ENCODE measurements around the gene NACC2. TPM values are rescaled to one million over a fixed set of nuclear protein-coding genes. Genes with fewer than 3 reads are reported as not detected.
A peak's percentile ranks its signal among the peaks of the same experiment; 100 is the strongest.

NACC2 gene
- polyA plus RNA-seq, 1 of the 3 experiments (the other 2 are of a cell fraction), result 22.1 TPM

GRCh38 chr9:136080716-136081112, 14.4 kb downstream of the NACC2 start:
- peak; percentile 27 for DNase-seq
- Histone ChIP-seq H3K9ac (no peak overlapping the region), H3F3A (replicated peaks; ENCODE audit: insufficient read depth) (no peaks in the 10 kb centered on the region), H3K36me3 (replicated peaks in 1 of 2; ENCODE audit: control insufficient read depth in 1 of 2, insufficient read depth in 2 of 2, low read length in 1 of 2) (peaks cover 0 to 8% of the 10 kb centered on the region in 2 experiments), H3K79me2 (ENCODE audit: insufficient read depth) (peaks cover 76% of the 10 kb centered on the region), H3K27me3 (ENCODE audit: insufficient read depth) (no peaks in the 10 kb centered on the region), H3K4me3 (ENCODE audit: low read depth in 2 of 2, low read length in 1 of 2) (no peak overlapping the region), H2AFZ (ENCODE audit: low read depth) (no peak overlapping the region), H3K4me1 (ENCODE audit: control insufficient read depth in 1 of 2, insufficient read depth in 2 of 2, low read depth in 1 of 2, low read length in 1 of 2) (peaks cover 0 to 13% of the 10 kb centered on the region in 2 experiments; a peak in 1 of 4 replicates), H3K4me2 (no peak overlapping the region), H3K27ac (ENCODE audit: low read depth in 2 of 2, low read length in 1 of 2) (no peak overlapping the region), H4K20me1 (ENCODE audit: insufficient read depth) (peaks cover 83% of the 10 kb centered on the region), H3K9me2 (no peaks in the 10 kb centered on the region), H3K9me3 (no peaks in the 10 kb centered on the region)
- CTCF ChIA-PET, result interaction anchor here (1.7 to 2.1 kb wide), 2 partner anchors 42 to 113 kb away, joined by 6 to 10 read pairs; no protein-coding TSS in a partner anchor
- TF ChIP-seq MEF2A (IDR thresholded peaks at IDR 0.05; ENCODE audit: borderline replicate concordance, low read depth) (no peak), REST (IDR thresholded peaks at IDR 0.05; ENCODE audit: low read depth, low read length) (no peak)
- 90% methylated on average over 15 of the region's 23 CpGs for WGBS (ENCODE audit: low lambda C conversion rate)
- POLR2A ChIA-PET, result interaction anchor here (0.6 kb wide), 1 partner anchor 165 kb away, joined by 4 read pairs; no protein-coding TSS in a partner anchor

GRCh38 chr9:136079916-136080246, 15.2 kb downstream of the NACC2 start:
- H4K20me1 ChIP-seq (ENCODE audit: insufficient read depth), result peaks cover 77% of the 10 kb centered on the region
- ChIA-PET POLR2A (interaction anchor here (0.6 kb wide), 1 partner anchor 166 kb away, joined by 4 read pairs; no protein-coding TSS in a partner anchor), CTCF (no interaction called here)
- no peak overlapping the region for H3K4me3 ChIP-seq (ENCODE audit: low read depth in 2 of 2, low read length in 1 of 2)
- no peak overlapping the region for H2AFZ ChIP-seq (ENCODE audit: low read depth)
- no peak overlapping the region for H3K27ac ChIP-seq (ENCODE audit: low read depth in 2 of 2, low read length in 1 of 2)
- peak; percentile 30 for DNase-seq
- no peak overlapping the region for H3K4me2 ChIP-seq
- no peaks in the 10 kb centered on the region for H3K9me3 ChIP-seq
- H3K4me1 ChIP-seq (ENCODE audit: control insufficient read depth in 1 of 2, insufficient read depth in 2 of 2, low read depth in 1 of 2, low read length in 1 of 2), result peaks cover 0 to 12% of the 10 kb centered on the region in 2 experiments; a peak in 1 of 4 replicates
- no peak for TF ChIP-seq USF1 (IDR thresholded peaks at IDR 0.05; ENCODE audit: borderline replicate concordance, low read depth)
- no peak for TF ChIP-seq TEAD4 (IDR thresholded peaks at IDR 0.05; ENCODE audit: borderline replicate concordance, insufficient read depth)
- no peak for TF ChIP-seq ELF1 (IDR thresholded peaks at IDR 0.05)
- TF ChIP-seq CTCF (IDR thresholded peaks at IDR 0.05), result no peak
- no peak for TF ChIP-seq NRF1 (IDR thresholded peaks at IDR 0.05; ENCODE audit: low read depth, low read length)
- no peaks in the 10 kb centered on the region for H3K9me2 ChIP-seq
- H3K36me3 ChIP-seq (replicated peaks in 1 of 2; ENCODE audit: control insufficient read depth in 1 of 2, insufficient read depth in 2 of 2, low read length in 1 of 2), result peaks cover 0 to 8% of the 10 kb centered on the region in 2 experiments
- H3K79me2 ChIP-seq (ENCODE audit: insufficient read depth), result peaks cover 71% of the 10 kb centered on the region
- WGBS (ENCODE audit: low lambda C conversion rate), result 92% methylated on average over 2 of the region's 6 CpGs
- H3F3A ChIP-seq (replicated peaks; ENCODE audit: insufficient read depth), result no peaks in the 10 kb centered on the region
- no peaks in the 10 kb centered on the region for H3K27me3 ChIP-seq (ENCODE audit: insufficient read depth)
- no peak overlapping the region for H3K9ac ChIP-seq
